Omental fat pad (tissue), 4 donors: ENCODE measurements around the gene OSCP1. TPM values are rescaled to one million over a fixed set of nuclear protein-coding genes. Genes with fewer than 3 reads are reported as not detected.

Source experiments
- ATAC-seq: fragments of 150-250 bp; one replicate; pipeline ENCODE4 v1.9.1; 2016; ENCODE audit warnings: mild to moderate bottlenecking, moderate library complexity; ENCODE audit not compliant: low FRiP score
- DNase-seq: peaks from one replicate; pipeline ENCODE4 v3.0.0-alpha.2; 2019; ENCODE audit warnings: low spot score
- total RNA-seq, 4 donors: library from RNA; depleted of rRNA; stranded (reverse); fragments of >200 nt; gene quantifications; one replicate each; pipeline ENCODE4 v1.1.0, GENCODE V29; 2016
- TF ChIP-seq, protein P1 (sequence below), 3 donors: fragments of 450-650 bp; IDR thresholded peaks; one replicate each; pipeline ENCODE4 v1.5.1; 2016 to 2017; ENCODE audit warnings: antibody characterized with exemption in 3 of 3, mild to moderate bottlenecking in 3 of 3, moderate library complexity in 2 of 3

OSCP1 gene
- total RNA-seq, 4 donors from 2014 or later: 5.0 to 7.2 (median 6.6) TPM

DNA sequence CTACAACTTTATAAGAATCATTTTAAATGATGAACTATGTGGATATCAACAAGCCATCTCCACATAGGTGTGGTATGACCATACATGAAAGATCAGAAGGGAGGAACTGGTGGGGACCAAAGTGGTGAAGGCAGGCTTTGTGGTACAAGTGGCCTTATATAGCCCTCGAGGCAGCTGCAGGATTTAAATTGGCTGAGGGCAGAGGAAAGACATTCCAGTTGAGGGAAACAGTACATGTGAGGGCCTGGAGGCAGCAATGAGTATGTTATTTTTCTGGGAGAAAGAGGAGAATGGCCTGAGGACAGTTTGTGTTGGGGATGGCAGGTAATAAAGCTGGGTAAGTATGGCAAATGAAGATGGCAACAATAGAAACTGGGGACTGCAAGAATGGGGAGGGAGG lies 17.1 kb downstream of the OSCP1 start:
- ATAC-seq (no peak), DNase-seq (no peak)
- TF ChIP-seq, protein P1, sequence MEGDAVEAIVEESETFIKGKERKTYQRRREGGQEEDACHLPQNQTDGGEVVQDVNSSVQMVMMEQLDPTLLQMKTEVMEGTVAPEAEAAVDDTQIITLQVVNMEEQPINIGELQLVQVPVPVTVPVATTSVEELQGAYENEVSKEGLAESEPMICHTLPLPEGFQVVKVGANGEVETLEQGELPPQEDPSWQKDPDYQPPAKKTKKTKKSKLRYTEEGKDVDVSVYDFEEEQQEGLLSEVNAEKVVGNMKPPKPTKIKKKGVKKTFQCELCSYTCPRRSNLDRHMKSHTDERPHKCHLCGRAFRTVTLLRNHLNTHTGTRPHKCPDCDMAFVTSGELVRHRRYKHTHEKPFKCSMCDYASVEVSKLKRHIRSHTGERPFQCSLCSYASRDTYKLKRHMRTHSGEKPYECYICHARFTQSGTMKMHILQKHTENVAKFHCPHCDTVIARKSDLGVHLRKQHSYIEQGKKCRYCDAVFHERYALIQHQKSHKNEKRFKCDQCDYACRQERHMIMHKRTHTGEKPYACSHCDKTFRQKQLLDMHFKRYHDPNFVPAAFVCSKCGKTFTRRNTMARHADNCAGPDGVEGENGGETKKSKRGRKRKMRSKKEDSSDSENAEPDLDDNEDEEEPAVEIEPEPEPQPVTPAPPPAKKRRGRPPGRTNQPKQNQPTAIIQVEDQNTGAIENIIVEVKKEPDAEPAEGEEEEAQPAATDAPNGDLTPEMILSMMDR (IDR thresholded peaks at IDR 0.05): no peak

DNA sequence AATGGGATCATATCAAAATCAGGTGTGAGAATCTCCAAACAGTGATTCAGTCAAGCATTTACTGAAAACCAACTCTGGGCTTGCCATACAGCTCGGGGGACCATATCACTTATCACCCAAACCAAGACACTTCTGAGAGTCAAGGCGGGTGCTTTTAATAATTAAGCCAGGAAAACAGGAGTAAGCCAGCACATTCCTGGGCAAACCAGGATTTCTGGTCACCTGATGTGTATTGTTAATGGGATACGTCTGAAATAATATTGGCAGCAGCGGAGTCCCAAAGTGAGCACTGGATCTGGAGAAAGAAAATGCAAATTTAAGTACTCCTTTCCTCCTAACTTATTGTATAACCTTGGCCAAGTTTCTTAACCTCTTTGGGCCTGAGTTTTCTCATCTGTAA lies 17.6 kb downstream of the OSCP1 start:
- no peak for ATAC-seq
- TF ChIP-seq, protein P1 (IDR thresholded peaks at IDR 0.05): no peak
- no peak for DNase-seq

DNA sequence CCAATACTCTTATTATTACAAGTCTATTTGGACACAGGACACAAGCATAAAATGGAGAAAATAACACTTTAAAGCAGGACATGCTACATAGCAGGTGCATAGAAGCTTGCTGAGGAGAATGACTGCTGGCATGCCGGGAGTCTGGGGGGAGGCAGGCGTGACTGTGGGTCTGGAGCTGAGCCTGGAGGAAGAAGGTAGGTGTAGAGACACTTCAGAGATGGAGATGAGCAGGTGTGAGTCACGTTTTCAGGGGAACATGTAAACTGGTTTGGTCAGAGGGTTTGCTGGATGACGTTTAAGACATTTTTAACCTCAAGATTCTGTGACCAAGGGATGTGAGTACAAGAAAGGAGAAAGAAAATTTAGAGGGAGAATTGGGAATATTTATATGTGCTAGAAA lies 24.5 kb downstream of the OSCP1 start:
- DNase-seq (no peak), ATAC-seq (no peak)
- TF ChIP-seq, protein P1 (IDR thresholded peaks at IDR 0.05): no peak

DNA sequence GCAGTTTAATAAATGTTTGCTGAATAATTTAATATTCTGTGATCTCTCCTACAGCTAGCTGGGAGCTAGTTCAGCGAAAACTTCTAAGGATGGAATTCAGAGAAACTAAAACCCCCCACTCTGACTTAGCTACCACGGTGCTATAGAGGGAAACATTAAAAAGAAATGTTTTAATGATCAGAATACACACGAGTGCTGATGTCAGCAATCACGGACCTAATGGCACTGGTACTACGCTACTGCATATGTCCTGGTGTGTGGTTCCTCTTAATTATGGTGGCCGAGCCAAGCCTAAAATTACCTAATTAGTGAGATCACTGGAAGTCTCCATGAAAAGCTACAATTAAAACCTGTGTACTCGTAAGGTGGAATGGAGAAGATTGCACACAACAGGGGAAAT lies 28.6 kb downstream of the OSCP1 start:
- DNase-seq (no peak), ATAC-seq (no peak)

DNA sequence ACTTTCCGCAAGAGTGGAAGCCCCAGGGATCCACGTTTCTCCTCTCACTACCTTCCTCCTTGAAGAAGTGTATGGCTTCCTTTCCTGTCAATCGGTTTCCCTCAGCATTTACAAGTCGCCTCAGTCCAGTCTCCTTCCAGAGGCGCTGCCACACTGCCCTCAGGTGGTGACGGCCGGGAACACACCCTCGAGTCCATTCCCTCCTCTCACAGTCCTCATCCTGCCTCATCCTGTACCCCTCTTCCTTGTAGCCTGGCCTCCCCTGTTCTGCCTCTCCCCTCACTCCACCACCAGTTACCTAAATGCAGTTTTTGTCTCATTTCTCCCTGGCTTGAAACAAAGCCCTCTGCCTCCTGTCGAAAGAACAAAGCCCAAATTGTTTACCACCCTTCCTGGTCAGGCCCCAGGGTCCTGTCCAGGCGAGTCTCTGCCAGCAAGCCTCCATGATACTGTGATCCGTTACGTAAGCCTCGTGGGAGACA lies 29.4 kb downstream of the OSCP1 start:
- ATAC-seq (peak; percentile 93), DNase-seq (peak; percentile 85)
- TF ChIP-seq, protein P1 (IDR thresholded peaks at IDR 0.05): peak in 2 of 3 donors; percentile 55 to 73

More for the DNA sequence above, 28.6 kb downstream of the OSCP1 start:
- TF ChIP-seq, protein P1 (IDR thresholded peaks at IDR 0.05): no peak

DNA sequence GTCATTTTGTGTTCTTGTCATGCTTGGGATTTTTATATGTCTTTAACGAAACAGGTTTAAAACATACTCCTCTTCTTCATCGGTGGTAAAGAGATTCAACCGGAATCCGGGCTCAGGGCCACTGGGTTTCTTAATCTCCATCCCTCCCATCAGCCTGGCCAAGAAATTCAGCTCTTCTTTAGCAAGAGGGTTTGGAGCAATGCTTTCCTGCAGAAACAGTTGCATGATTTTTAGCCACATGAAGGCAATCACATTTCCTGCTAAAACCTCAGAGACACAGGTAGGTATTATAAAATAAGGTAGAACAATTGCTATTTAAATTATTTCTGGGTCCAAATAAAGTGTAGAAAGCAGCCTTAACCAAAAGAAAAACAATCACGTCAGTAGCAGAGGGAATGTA lies 29.8 kb downstream of the OSCP1 start:
- no peak for DNase-seq
- TF ChIP-seq, protein P1 (IDR thresholded peaks at IDR 0.05): no peak
- no peak for ATAC-seq

DNA sequence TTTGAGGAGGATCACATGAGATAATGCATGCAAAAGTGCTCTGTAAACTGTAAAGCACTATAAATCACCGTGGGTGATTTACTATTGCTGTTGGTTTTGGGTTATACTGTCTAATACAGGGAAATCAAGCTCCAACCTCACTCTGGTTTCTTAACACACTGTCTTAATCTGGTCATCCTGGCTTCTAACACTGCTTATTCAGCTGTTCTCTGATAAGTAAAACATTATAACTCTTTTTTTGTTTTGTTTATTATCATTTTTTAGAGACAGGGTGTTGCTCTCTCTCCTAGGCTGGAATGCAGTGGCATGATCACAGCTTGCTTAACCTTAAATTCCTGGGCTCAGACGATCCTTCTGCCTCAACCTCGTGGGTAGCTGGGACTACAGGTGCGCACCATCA lies 30.7 kb downstream of the OSCP1 start:
- DNase-seq (no peak), ATAC-seq (peak; percentile 68)
- TF ChIP-seq, protein P1 (IDR thresholded peaks at IDR 0.05): no peak
